H9 (cell line): ENCODE data around the gene CDSN. TPM values are rescaled to one million over a fixed set of nuclear protein-coding genes. Genes with fewer than 3 reads are reported as not detected.

Experiments used
- DNase-seq: peaks from one replicate; pipeline ENCODE4 v3.0.0-alpha.2; 2017
- H2AFZ ChIP-seq: one replicate; pipeline ENCODE4 v1.6.1; 2013; ENCODE audit warnings: mild to moderate bottlenecking, low read length, control low read depth, moderate library complexity
- H2AK5ac ChIP-seq: 2 replicates; pipeline ENCODE4 v1.6.1; 2013; ENCODE audit warnings: low read length, control low read depth, mixed read lengths; ENCODE audit not compliant: insufficient read length
- H2BK120ac ChIP-seq: one replicate; pipeline ENCODE4 v1.6.1; 2013; ENCODE audit warnings: low read depth, mild to moderate bottlenecking, low read length, control low read depth, inconsistent platforms; ENCODE audit not compliant: poor library complexity, severe bottlenecking
- H2BK12ac ChIP-seq: 2 replicates; pipeline ENCODE4 v1.6.1; 2013; ENCODE audit warnings: low read length, control low read depth, mixed read lengths, low read depth; ENCODE audit not compliant: insufficient read length
- H2BK15ac ChIP-seq: 2 replicates; pipeline ENCODE4 v1.6.1; 2013; ENCODE audit warnings: low read depth, low read length, control low read depth
- H2BK20ac ChIP-seq: one replicate; pipeline ENCODE4 v1.6.1; 2013; ENCODE audit warnings: low read depth, mild to moderate bottlenecking, low read length, control low read depth, inconsistent platforms; ENCODE audit not compliant: poor library complexity, severe bottlenecking
- H2BK5ac ChIP-seq: 2 replicates; pipeline ENCODE4 v1.6.1; 2013; ENCODE audit warnings: low read length, control low read depth, mixed read lengths; ENCODE audit not compliant: insufficient read length
- H3K14ac ChIP-seq: 2 replicates; pipeline ENCODE4 v1.6.1; 2013; ENCODE audit warnings: low read length, control low read depth; ENCODE audit not compliant: insufficient read depth
- H3K18ac ChIP-seq: 2 replicates; pipeline ENCODE4 v1.6.1; 2013; ENCODE audit warnings: low read depth, mild to moderate bottlenecking, mixed read lengths, low read length, control low read depth; ENCODE audit not compliant: insufficient read length
- H3K23ac ChIP-seq: 2 replicates; pipeline ENCODE4 v1.6.1; 2013; ENCODE audit warnings: low read length, control low read depth, mixed read lengths, low read depth; ENCODE audit not compliant: insufficient read length
- H3K23me2 ChIP-seq: 2 replicates; pipeline ENCODE4 v1.6.1; 2013; ENCODE audit warnings: low read depth, mild to moderate bottlenecking, mixed read lengths, low read length, control low read depth; ENCODE audit not compliant: insufficient read length, poor library complexity, severe bottlenecking
- H3K27ac ChIP-seq: 2 replicates; pipeline ENCODE4 v1.5.1; 2013; ENCODE audit warnings: low read length, control low read depth, mixed read lengths, low read depth; ENCODE audit not compliant: insufficient read length
- H3K27me3 ChIP-seq: 2 replicates; pipeline ENCODE4 v1.6.1; 2013; ENCODE audit warnings: low read length, control low read depth, inconsistent platforms; ENCODE audit not compliant: insufficient read depth
- H3K4ac ChIP-seq: 2 replicates; pipeline ENCODE4 v1.6.1; 2013; ENCODE audit warnings: low read depth, mild to moderate bottlenecking, control low read depth, inconsistent platforms, low read length, moderate library complexity
- H3K4me1 ChIP-seq: 2 replicates; pipeline ENCODE4 v1.6.1; 2013; ENCODE audit warnings: low read length, control low read depth, inconsistent platforms; ENCODE audit not compliant: insufficient read depth
- H3K4me2 ChIP-seq: 2 replicates; pipeline ENCODE4 v1.6.1; 2013; ENCODE audit warnings: low read length, control low read depth, mixed read lengths; ENCODE audit not compliant: insufficient read length, insufficient read depth
- H3K56ac ChIP-seq: 2 replicates; pipeline ENCODE4 v1.6.1; 2013; ENCODE audit warnings: low read depth, mild to moderate bottlenecking, mixed read lengths, low read length, control low read depth; ENCODE audit not compliant: insufficient read length
- H3K79me1 ChIP-seq: 2 replicates; pipeline ENCODE4 v1.6.1; 2013; ENCODE audit warnings: low read depth, mild to moderate bottlenecking, moderate library complexity, low read length, control low read depth, inconsistent platforms; ENCODE audit not compliant: insufficient read depth, poor library complexity, severe bottlenecking
- H3K79me2 ChIP-seq: 2 replicates; pipeline ENCODE4 v1.6.1; 2013; ENCODE audit warnings: low read length, control low read depth, inconsistent platforms; ENCODE audit not compliant: insufficient read depth
- H3K9ac ChIP-seq: 2 replicates; pipeline ENCODE4 v1.6.1; 2013; ENCODE audit warnings: low read length, control low read depth, mixed read lengths; ENCODE audit not compliant: insufficient read length; ENCODE audit errors: extremely low read depth
- H3K9me3 ChIP-seq: one replicate; pipeline ENCODE4 v1.6.1; 2013; ENCODE audit warnings: low read depth, low read length, inconsistent platforms; ENCODE audit not compliant: control insufficient read depth
- H3T11ph ChIP-seq: one replicate; pipeline ENCODE4 v1.6.1; 2013; ENCODE audit warnings: mild to moderate bottlenecking, low read length, control low read depth, inconsistent platforms
- H4K20me1 ChIP-seq: one replicate; pipeline ENCODE4 v1.6.1; 2013; ENCODE audit not compliant: control insufficient read depth, insufficient read length, insufficient read depth
- H4K5ac ChIP-seq: 2 replicates; pipeline ENCODE4 v1.6.1; 2013; ENCODE audit warnings: low read depth, mild to moderate bottlenecking, mixed read lengths, low read length, control low read depth; ENCODE audit not compliant: insufficient read length
- H4K8ac ChIP-seq: replicated peaks from 2 replicates; pipeline ENCODE4 v1.6.1; 2013; ENCODE audit warnings: low read length, control low read depth, mixed read lengths, low read depth; ENCODE audit not compliant: insufficient read length
- H4K91ac ChIP-seq: 2 replicates; pipeline ENCODE4 v1.6.1; 2013; ENCODE audit warnings: low read depth, mild to moderate bottlenecking, moderate library complexity, mixed read lengths, low read length, control low read depth; ENCODE audit not compliant: insufficient read length
- H3K27ac Mint-ChIP-seq, 3 experiments: 2 replicates in 2 of 3; 3 replicates in 1 of 3; pipeline ENCODE4 v1.8.0; 2020 to 2021; ENCODE audit warnings: mixed read lengths in 3 of 3, mild to moderate bottlenecking in 1 of 3, moderate library complexity in 1 of 3
- H3K27me3 Mint-ChIP-seq: 2 replicates; pipeline ENCODE4 v1.8.0; 2021; ENCODE audit warnings: low read depth, mild to moderate bottlenecking, moderate library complexity, mixed read lengths
- H3K36me3 Mint-ChIP-seq, 3 experiments: 2 replicates in 2 of 3; 3 replicates in 1 of 3; pipeline ENCODE4 v1.8.0; 2020 to 2021; ENCODE audit warnings: low read depth in 3 of 3, mixed read lengths in 3 of 3; ENCODE audit not compliant: insufficient read depth in 1 of 3
- H3K4me1 Mint-ChIP-seq, 2 experiments: 2 replicates each; pipeline ENCODE4 v1.8.0; 2020; ENCODE audit warnings: mixed read lengths in 2 of 2
- H3K4me3 Mint-ChIP-seq, 2 experiments: 2 replicates in 1 of 2; 3 replicates in 1 of 2; pipeline ENCODE4 v1.8.0; 2020 to 2021; ENCODE audit warnings: mild to moderate bottlenecking in 2 of 2, mixed read lengths in 2 of 2, moderate library complexity in 1 of 2
- H3K9me3 Mint-ChIP-seq, 2 experiments: 2 replicates in 1 of 2; 3 replicates in 1 of 2; pipeline ENCODE4 v1.8.0; 2020; ENCODE audit warnings: mild to moderate bottlenecking in 2 of 2, mixed read lengths in 2 of 2, moderate library complexity in 1 of 2
- CTCF ChIP-seq: fragments of 200-600 bp; sonication (generic); conservative IDR thresholded peaks from 3 replicates; pipeline ENCODE4 v1.8.0; 2021; ENCODE audit warnings: antibody characterized with exemption, mild to moderate bottlenecking
- WGBS: extraction: QIAGEN DNeasy Blood & Tissue Kit; methylation state at CpG from one replicate; pipeline ENCODE4 v1.1.7; 2013; ENCODE audit warnings: missing lambda C conversion rate, low lambda C conversion rate, mixed read lengths; ENCODE audit not compliant: insufficient read length; ENCODE audit errors: extremely low coverage; 5-methylcytosine and 5-hydroxymethylcytosine counted together
- total RNA-seq: library from RNA; stranded (reverse); gene quantifications from 2 replicates; pipeline ENCODE4 v1.2.1, GENCODE V29; 2021

The CDSN gene
- total RNA-seq, 1 experiment from 2014 or later: not detected

GRCh38 chr6:31139599-31139998 is 19.4 kb upstream of the CDSN start:
- Histone ChIP-seq H2AK5ac (no peak overlapping the region), H4K91ac (no peak overlapping the region), H2BK20ac (no peak overlapping the region), H3K4me1 (peaks cover 7% of the 10 kb centered on the region; the same call in 1 of the 2 replicates), H3K9ac (no peak overlapping the region), H2BK5ac (no peak overlapping the region), H2BK120ac (no peak overlapping the region), H3K79me1 (no peaks in the 10 kb centered on the region), H3K79me2 (no peaks in the 10 kb centered on the region), H2AFZ (no peak overlapping the region), H2BK12ac (no peak overlapping the region), H3K56ac (no peak overlapping the region), H3K18ac (no peak overlapping the region), H3K27me3 (no peaks in the 10 kb centered on the region), H3K14ac (no peak overlapping the region), H4K20me1 (no peaks in the 10 kb centered on the region), H3K27ac (no peak overlapping the region), H4K8ac (no peak overlapping the region), H2BK15ac (no peak overlapping the region), H3K4ac (no peak overlapping the region), H3K4me2 (no peak overlapping the region), H3K23ac (no peak overlapping the region), H3T11ph (no peak overlapping the region), H4K5ac (no peak overlapping the region), H3K9me3 (no peaks in the 10 kb centered on the region), H3K23me2 (no peaks in the 10 kb centered on the region)
- TF ChIP-seq CTCF: no peak
- Mint-ChIP-seq H3K27me3 (no peaks in the 10 kb centered on the region; the same call in none of the 2 replicates), H3K27ac (peak overlapping the region; percentile 48 to 90 (median 53); a peak in 5 of 7 replicates), H3K4me1 (peaks cover 43 to 49% of the 10 kb centered on the region in 2 experiments), H3K9me3 (no peaks in the 10 kb centered on the region; a peak in 1 of 5 replicates), H3K4me3 (peak overlapping the region in 1 of 2 experiments; percentile 48; a peak in 2 of 5 replicates), H3K36me3 (peaks cover 10 to 24% (median 20%) of the 10 kb centered on the region in 3 experiments)
- peak; percentile 81 for DNase-seq
- no CpG with 5 or more reads among the region's 4 CpGs for WGBS
